ENCODE data around the gene CERS5.

DNA sequence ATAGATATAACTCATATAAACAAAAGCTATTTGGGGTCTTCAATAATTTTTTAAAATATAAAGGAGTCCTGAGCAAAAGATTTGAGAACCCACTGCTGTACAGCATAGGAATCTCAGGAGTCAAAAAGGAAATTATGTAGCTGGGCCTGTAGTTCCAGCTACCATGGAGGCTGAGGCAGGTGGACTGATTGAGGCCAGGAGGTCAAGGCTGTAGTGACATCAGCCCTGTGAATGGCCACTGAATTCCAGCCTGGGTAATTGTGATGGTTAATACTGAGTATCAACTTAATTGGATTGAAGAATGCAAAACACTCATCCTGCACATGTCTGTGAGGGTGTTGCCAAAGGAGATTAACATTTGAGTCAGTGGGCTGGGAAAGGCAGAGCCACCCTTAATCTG lies 10.5 kb downstream of the CERS5 start:
- TF ChIP-seq POLR2AphosphoS5 (IDR thresholded peaks at IDR 0.05; ENCODE audit: low read depth, low read length) (no peak), POLR2A (IDR thresholded peaks at IDR 0.05; ENCODE audit: low read depth, low read length) (no peak), TAF1 (IDR thresholded peaks at IDR 0.05; ENCODE audit: low read depth, low read length) (no peak)

All from GM12891 (cell line).